Subcutaneous adipose tissue (tissue), 4 donors: Measurements from ENCODE around the gene ATP9A. TPM values are rescaled to one million over a fixed set of nuclear protein-coding genes. Genes with fewer than 3 reads are reported as not detected.

ENCODE experiments used
- total RNA-seq, 4 donors: library from RNA; depleted of rRNA; stranded (reverse); fragments of >200 nt; gene quantifications; one replicate each; pipeline ENCODE4 v1.1.0, GENCODE V29; 2016
- TF ChIP-seq, protein P1 (sequence below): fragments of 450-650 bp; IDR thresholded peaks from one replicate; pipeline ENCODE4 v1.5.1; 2016; ENCODE audit warnings: low read depth, mild to moderate bottlenecking, control low read depth, antibody characterized with exemption, moderate library complexity

The ATP9A gene
- total RNA-seq, 4 donors from 2014 or later = 77.2 to 128 (median 88.6) TPM

DNA sequence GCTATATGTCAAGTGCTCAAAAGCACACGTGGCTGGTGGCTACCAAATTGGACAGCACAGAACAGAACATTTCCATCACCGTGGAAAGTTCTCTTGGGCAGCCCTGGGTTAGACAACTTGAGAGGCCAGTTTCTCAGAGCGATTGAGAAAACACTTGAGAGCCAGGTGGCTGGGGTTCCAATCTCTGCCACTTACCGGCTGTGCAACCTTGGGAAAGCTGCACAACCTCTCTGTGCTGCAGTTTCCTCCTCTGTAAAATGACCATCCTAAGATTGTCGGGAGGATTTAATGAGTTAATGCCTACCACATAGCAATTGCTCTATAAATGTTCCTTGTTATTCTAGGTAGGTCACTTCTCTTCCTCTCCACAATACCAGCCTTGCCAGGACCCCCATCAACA is 200.6 kb downstream of the ATP9A start:
- TF ChIP-seq, protein P1, sequence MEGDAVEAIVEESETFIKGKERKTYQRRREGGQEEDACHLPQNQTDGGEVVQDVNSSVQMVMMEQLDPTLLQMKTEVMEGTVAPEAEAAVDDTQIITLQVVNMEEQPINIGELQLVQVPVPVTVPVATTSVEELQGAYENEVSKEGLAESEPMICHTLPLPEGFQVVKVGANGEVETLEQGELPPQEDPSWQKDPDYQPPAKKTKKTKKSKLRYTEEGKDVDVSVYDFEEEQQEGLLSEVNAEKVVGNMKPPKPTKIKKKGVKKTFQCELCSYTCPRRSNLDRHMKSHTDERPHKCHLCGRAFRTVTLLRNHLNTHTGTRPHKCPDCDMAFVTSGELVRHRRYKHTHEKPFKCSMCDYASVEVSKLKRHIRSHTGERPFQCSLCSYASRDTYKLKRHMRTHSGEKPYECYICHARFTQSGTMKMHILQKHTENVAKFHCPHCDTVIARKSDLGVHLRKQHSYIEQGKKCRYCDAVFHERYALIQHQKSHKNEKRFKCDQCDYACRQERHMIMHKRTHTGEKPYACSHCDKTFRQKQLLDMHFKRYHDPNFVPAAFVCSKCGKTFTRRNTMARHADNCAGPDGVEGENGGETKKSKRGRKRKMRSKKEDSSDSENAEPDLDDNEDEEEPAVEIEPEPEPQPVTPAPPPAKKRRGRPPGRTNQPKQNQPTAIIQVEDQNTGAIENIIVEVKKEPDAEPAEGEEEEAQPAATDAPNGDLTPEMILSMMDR = no peak

DNA sequence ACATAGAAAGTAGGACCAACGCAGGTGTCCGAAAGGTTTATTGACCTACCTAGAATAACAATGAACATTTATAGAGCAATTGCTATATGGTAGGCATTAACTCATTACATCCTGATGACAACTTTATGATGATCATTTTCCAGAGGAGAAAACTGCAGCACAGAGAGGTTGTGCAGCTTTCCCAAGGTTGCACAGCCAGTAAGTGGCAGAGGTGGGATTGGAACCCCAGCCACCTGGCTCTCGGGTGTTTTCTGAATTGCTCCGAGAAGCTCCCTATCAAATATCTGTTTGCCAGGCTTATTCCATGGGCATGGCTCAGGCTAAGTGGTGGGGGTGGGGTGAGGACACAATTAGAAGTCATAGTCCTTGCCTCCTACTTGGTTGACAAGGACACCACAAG is 201.6 kb downstream of the ATP9A start:
- TF ChIP-seq, protein P1 = no peak

DNA sequence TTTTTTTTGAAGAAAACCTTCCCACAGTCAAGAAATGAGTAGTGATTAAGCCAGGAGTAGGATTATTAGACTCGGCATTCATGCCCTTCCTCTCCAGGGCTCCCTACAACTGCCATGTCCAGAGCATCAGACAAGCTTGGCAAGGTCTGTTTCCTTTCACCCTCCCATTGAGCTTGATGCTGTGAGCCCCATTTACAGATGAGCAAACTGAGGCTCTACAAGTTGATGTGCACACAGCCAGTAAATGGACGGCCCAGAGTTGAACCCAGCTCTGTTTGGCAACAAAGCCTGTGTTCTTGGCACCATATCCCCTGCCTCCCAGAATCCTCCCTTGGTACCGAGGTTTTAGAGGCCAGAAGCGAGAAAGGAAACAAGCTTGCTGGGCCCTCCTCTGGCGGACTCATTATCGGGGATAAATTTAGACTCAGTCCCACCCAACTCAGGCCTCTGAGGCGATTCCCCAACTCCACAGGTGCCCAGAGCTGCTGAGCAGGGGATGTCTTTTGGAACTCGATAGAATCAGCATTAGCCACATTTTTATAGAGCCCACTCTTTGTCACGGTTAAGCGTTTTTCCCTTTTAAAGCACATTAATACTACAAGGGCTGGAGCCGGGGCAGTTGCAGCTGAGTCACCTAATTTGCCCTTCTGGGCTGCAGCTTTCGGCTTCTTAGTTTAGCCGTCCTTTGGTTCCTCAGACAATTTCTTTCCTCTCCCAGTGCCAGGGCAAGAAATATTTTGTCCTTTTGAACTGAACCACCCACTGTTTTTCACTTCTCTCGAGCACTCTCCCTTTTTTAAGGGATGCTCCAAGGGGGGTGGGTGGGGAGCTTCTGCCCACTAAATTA is 202.7 kb downstream of the ATP9A start:
- TF ChIP-seq, protein P1 = no peak

DNA sequence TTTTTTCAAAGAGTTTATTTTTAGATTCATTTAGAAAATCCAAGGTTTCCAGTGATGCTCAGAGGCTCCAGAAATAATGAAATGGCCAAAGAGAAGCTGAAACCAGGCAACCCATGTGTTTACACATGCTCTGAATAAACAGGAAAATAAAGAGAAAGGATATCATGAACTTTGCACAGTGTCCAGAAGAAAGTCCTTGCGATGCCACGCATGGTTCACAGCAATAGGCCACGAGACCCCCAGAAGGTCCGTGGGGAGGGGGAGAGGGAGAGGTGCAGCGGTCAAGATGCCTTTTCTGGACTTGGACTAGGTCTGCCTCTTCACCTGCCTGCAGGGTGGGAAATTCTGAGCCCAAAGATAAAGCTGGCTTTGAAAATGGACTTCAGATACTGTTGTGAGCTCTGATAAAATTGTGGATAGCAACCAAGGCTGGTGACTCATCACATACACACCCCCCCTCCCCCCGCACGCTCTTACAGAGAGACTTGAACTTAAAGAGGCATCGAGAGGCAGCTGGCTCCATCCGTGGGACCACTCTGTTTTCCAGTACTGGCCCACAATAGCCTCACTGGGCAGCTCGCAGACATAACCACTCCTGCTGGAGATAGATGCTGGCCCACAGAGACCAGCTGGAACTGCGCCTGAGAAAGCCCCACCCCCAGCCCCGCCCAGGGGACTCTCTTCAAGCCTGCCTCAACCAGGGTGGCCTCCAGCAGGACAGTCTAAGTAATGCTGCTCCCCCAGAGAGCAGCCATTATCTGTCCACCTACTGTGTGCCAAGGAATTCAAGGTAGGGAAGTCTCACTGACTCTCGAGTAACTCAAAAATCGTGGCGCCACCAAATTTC is 204.5 kb downstream of the ATP9A start:
- TF ChIP-seq, protein P1 = no peak

DNA sequence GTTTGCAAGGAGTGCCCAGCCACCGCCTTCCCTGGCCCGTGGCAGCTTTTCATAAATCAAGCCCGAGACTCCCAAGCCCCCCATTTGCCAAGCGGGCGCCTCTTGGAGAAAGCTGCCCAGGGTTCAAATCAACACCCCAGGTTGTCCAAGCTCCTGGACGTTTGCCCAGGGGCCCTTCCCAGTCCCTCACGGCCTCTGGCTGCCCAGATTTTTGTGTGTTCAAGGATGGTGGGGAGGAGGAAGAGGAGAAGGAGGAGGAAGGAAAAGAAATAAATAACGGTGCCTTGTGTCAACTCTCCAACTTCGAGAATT is 205.1 kb downstream of the ATP9A start:
- TF ChIP-seq, protein P1 = no peak

DNA sequence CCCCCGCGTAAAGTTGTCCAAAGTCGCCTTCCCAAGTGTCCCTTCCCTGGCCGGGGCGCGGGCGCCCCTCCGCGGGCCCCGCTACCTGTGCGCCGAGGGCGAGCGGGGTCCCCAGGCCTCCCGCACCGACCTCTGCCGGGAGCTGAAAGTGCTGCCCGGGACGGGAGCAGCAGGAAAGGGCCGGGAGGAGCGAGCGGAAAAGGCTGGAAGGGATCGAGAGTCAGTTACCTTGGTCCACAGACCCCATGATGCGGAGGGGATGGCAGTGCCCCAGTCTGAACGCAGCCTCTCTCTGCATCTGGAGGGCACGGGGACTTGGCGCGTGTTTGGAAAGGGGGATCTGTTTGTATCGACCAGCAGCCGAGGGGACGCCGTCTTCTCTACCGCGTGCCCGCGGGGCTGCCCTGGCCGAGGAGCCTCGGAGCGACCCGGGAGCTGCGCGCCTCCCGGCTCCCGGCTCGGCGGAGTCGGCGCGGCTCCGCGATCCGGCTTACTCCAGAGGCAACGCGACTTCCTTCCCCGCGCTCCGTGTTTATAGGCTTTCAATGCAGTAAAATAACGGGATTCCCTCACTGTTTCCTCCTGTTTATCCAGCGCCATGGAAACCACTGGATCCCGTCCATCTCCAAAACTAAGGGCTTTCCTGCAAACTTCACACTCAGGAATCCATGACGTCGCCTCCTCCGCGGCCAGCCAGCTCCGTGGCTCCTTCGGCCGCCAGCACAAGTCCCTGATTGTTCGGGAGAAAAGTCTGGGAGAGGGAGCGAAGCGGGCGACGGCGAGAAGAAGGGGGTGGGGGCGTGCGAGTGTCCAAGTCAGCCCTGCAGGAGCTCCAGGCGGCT is 205.6 kb downstream of the ATP9A start:
- TF ChIP-seq, protein P1 = no peak

DNA sequence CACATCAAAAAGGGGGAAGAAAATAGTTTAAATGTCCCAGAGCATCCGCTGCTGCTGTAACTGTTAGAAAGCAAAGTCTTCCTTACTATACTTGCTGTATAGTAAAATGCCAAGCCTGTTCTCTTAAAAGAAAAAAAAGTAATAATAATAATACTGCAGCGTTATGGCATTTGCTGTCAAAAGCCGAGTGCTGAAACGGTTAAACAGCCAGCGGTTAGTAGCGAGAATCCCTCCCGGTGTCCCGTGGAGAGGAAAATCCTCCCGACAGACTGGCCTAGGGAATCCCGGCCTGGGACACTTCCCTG is 206.2 kb downstream of the ATP9A start:
- TF ChIP-seq, protein P1 = no peak
